ENCODE data around the gene ACACA.

The ACACA gene

GRCh38 chr17:37066322-37067255 is 340.0 kb downstream of the ACACA start:
- H3K9me3 ChIP-seq (ENCODE audit: insufficient read depth, low read depth, low read length): no peaks in the 10 kb centered on the region
- no peaks in the 10 kb centered on the region for H3K4me1 ChIP-seq (ENCODE audit: insufficient read depth, low read length, poor library complexity, severe bottlenecking)
- no peaks in the 10 kb centered on the region for H4K20me1 ChIP-seq (ENCODE audit: insufficient read depth, low read length, poor library complexity, severe bottlenecking)
- no peak overlapping the region for H3K9ac ChIP-seq (ENCODE audit: low read depth, low read length, poor library complexity, severe bottlenecking)
- H3K79me2 ChIP-seq (ENCODE audit: insufficient read depth, low read length): no peaks in the 10 kb centered on the region
- H3F3A ChIP-seq (ENCODE audit: low read depth): no peaks in the 10 kb centered on the region
- no peaks in the 10 kb centered on the region for H3K9me2 ChIP-seq (replicated peaks; ENCODE audit: low read depth, low read length)
- H3K4me3 ChIP-seq (ENCODE audit: low read length, poor library complexity, severe bottlenecking): no peak overlapping the region
- H2AFZ ChIP-seq (ENCODE audit: low read length): no peak overlapping the region
- TF ChIP-seq CTCF (conservative IDR thresholded peaks at IDR 0.05; ENCODE audit: low read length): no peak
- TF ChIP-seq EZH2phosphoT487 (IDR thresholded peaks at IDR 0.05; ENCODE audit: borderline replicate concordance): no peak
- no peaks in the 10 kb centered on the region for H3K36me3 ChIP-seq (ENCODE audit: insufficient read depth, low read length)
- H3K4me2 ChIP-seq (ENCODE audit: low read depth, low read length, poor library complexity, severe bottlenecking): no peak overlapping the region
- H3K27me3 ChIP-seq (ENCODE audit: insufficient read depth, low read length, poor library complexity, severe bottlenecking): no peaks in the 10 kb centered on the region

- H3K9ac ChIP-seq (ENCODE audit: low read depth, low read length, poor library complexity, severe bottlenecking): no peak overlapping the region
Observed at GRCh38 chr17:37065486-37066321, 340.9 kb downstream of the ACACA start.

GRCh38 chr17:37064956-37065355 is 341.7 kb downstream of the ACACA start:
- no peaks in the 10 kb centered on the region for H3K9me2 ChIP-seq (replicated peaks; ENCODE audit: low read depth, low read length)
- no peak overlapping the region for H2AFZ ChIP-seq (ENCODE audit: low read length)
- H4K20me1 ChIP-seq (ENCODE audit: insufficient read depth, low read length, poor library complexity, severe bottlenecking): no peaks in the 10 kb centered on the region
- H3K9ac ChIP-seq (ENCODE audit: low read depth, low read length, poor library complexity, severe bottlenecking): no peak overlapping the region
- no peak overlapping the region for H3K4me2 ChIP-seq (ENCODE audit: low read depth, low read length, poor library complexity, severe bottlenecking)
- no peaks in the 10 kb centered on the region for H3K27me3 ChIP-seq (ENCODE audit: insufficient read depth, low read length, poor library complexity, severe bottlenecking)
- H3K9me3 ChIP-seq (ENCODE audit: insufficient read depth, low read depth, low read length): no peaks in the 10 kb centered on the region
- no peaks in the 10 kb centered on the region for H3K79me2 ChIP-seq (ENCODE audit: insufficient read depth, low read length)
- no peaks in the 10 kb centered on the region for H3K4me1 ChIP-seq (ENCODE audit: insufficient read depth, low read length, poor library complexity, severe bottlenecking)
- TF ChIP-seq EZH2phosphoT487 (IDR thresholded peaks at IDR 0.05; ENCODE audit: borderline replicate concordance): no peak
- TF ChIP-seq CTCF (conservative IDR thresholded peaks at IDR 0.05; ENCODE audit: low read length): no peak
- no peaks in the 10 kb centered on the region for H3K36me3 ChIP-seq (ENCODE audit: insufficient read depth, low read length)
- H3K4me3 ChIP-seq (ENCODE audit: low read length, poor library complexity, severe bottlenecking): no peak overlapping the region
- no peaks in the 10 kb centered on the region for H3F3A ChIP-seq (ENCODE audit: low read depth)

More at GRCh38 chr17:37065486-37066321, 340.9 kb downstream of the ACACA start:
- no peaks in the 10 kb centered on the region for H3K4me1 ChIP-seq (ENCODE audit: insufficient read depth, low read length, poor library complexity, severe bottlenecking)
- H3K4me2 ChIP-seq (ENCODE audit: low read depth, low read length, poor library complexity, severe bottlenecking): no peak overlapping the region
- no peaks in the 10 kb centered on the region for H3K36me3 ChIP-seq (ENCODE audit: insufficient read depth, low read length)
- no peak overlapping the region for H3K4me3 ChIP-seq (ENCODE audit: low read length, poor library complexity, severe bottlenecking)
- no peaks in the 10 kb centered on the region for H4K20me1 ChIP-seq (ENCODE audit: insufficient read depth, low read length, poor library complexity, severe bottlenecking)
- no peaks in the 10 kb centered on the region for H3K9me3 ChIP-seq (ENCODE audit: insufficient read depth, low read depth, low read length)
- H3K79me2 ChIP-seq (ENCODE audit: insufficient read depth, low read length): no peaks in the 10 kb centered on the region
- H3K27me3 ChIP-seq (ENCODE audit: insufficient read depth, low read length, poor library complexity, severe bottlenecking): no peaks in the 10 kb centered on the region
- H2AFZ ChIP-seq (ENCODE audit: low read length): no peak overlapping the region
- TF ChIP-seq CTCF (conservative IDR thresholded peaks at IDR 0.05; ENCODE audit: low read length) (no peak), EZH2phosphoT487 (IDR thresholded peaks at IDR 0.05; ENCODE audit: borderline replicate concordance) (no peak)
- no peaks in the 10 kb centered on the region for H3F3A ChIP-seq (ENCODE audit: low read depth)
- H3K9me2 ChIP-seq (replicated peaks; ENCODE audit: low read depth, low read length): no peaks in the 10 kb centered on the region

Measured in Loucy (cell line).